OCI-LY7 (cell line): ENCODE results near the gene FGB.

Source experiments
- CTCF ChIP-seq: fragments of 200-600 bp; sonication (generic); conservative IDR thresholded peaks from 2 replicates; pipeline ENCODE4 v1.5.1; 2014; ENCODE audit warnings: mild to moderate bottlenecking, antibody characterized with exemption, low read length, moderate library complexity, mixed read lengths
- EZH2phosphoT487 ChIP-seq: fragments of 200-600 bp; sonication (generic); IDR thresholded peaks from 2 replicates; pipeline ENCODE4 v1.6.1; 2018; ENCODE audit warnings: low read depth, borderline replicate concordance, mild to moderate bottlenecking, mixed run types, antibody characterized with exemption, low read length, moderate library complexity, mixed read lengths

GRCh38 chr4:154562697-154563254, at the start of gene FGB:
- TF ChIP-seq CTCF: no peak
- no peak for TF ChIP-seq EZH2phosphoT487
